PC-3 (cell line): Measurements from ENCODE around the gene TMEM63B.

Experiments
- EZH2 ChIP-seq: fragments of 300-600 bp; sonication (generic); IDR thresholded peaks from one replicate; pipeline ENCODE4 v1.6.1; 2017; ENCODE audit warnings: antibody characterized with exemption, mild to moderate bottlenecking, low read length; ENCODE audit not compliant: unreplicated experiment
- EZH2phosphoT487 ChIP-seq: fragments of 300-600 bp; sonication (generic); IDR thresholded peaks from 2 replicates; pipeline ENCODE4 v1.6.1; 2018; ENCODE audit warnings: mild to moderate bottlenecking, antibody characterized with exemption, low read length, borderline replicate concordance
- TF ChIP-seq, protein P1 (sequence below): fragments of 300-600 bp; sonication (generic); conservative IDR thresholded peaks from 2 replicates; pipeline ENCODE4 v1.5.1; 2017; ENCODE audit warnings: antibody characterized with exemption, low read depth, mild to moderate bottlenecking, low read length

DNA sequence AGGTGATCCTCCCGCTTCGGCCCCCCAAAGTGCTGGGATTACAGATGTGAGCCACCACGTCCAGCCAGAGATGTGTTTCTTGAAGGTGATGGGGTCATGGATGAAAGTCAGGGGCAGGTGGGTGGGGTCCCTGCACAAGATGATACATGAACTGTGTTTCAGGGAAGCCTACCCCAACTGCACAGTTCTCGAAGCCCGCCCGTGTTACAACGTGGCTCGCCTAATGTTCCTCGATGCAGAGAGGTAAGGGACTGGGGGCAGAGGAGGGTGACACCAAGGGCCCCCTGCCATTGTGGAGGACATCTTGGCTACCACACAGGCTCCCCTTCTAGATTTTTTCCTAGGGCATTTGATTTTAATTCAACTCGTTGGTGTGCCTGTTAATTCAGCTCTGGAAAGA lies 19.3 kb downstream of the TMEM63B start:
- no peak for TF ChIP-seq EZH2
- TF ChIP-seq, protein P1, sequence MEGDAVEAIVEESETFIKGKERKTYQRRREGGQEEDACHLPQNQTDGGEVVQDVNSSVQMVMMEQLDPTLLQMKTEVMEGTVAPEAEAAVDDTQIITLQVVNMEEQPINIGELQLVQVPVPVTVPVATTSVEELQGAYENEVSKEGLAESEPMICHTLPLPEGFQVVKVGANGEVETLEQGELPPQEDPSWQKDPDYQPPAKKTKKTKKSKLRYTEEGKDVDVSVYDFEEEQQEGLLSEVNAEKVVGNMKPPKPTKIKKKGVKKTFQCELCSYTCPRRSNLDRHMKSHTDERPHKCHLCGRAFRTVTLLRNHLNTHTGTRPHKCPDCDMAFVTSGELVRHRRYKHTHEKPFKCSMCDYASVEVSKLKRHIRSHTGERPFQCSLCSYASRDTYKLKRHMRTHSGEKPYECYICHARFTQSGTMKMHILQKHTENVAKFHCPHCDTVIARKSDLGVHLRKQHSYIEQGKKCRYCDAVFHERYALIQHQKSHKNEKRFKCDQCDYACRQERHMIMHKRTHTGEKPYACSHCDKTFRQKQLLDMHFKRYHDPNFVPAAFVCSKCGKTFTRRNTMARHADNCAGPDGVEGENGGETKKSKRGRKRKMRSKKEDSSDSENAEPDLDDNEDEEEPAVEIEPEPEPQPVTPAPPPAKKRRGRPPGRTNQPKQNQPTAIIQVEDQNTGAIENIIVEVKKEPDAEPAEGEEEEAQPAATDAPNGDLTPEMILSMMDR, result no peak
- TF ChIP-seq EZH2phosphoT487, result no peak
